ENCODE measurements around the gene NSD2.

The NSD2 gene

GRCh38 chr4:1870328-1870577, 940 bp upstream of the NSD2 start:
- no peak; the same call in 1 of the 2 replicates for TF ChIP-seq POLR2AphosphoS5 (IDR thresholded peaks at IDR 0.05; ENCODE audit: low read depth, low read length)
- TF ChIP-seq SIN3A (IDR thresholded peaks at IDR 0.05; ENCODE audit: borderline replicate concordance, insufficient read depth, low read length), result 0 out of 2 replicates have a peak, but pooled peaks have one; percentile 41
- no peak for TF ChIP-seq REST (IDR thresholded peaks at IDR 0.05; ENCODE audit: insufficient read depth in 1 of 2, low read depth in 2 of 2, low read length in 2 of 2)

- no peak for TF ChIP-seq SIN3A (IDR thresholded peaks at IDR 0.05; ENCODE audit: borderline replicate concordance, insufficient read depth, low read length)
- TF ChIP-seq FOXP2 (optimal IDR thresholded peaks at IDR 0.05; ENCODE audit: borderline replicate concordance, extremely low read depth, extremely low read length, insufficient read depth), result no peak
- TF ChIP-seq REST (IDR thresholded peaks at IDR 0.05; ENCODE audit: insufficient read depth in 1 of 2, low read depth in 2 of 2, low read length in 2 of 2), result no peak
- no peak for TF ChIP-seq POLR2AphosphoS5 (IDR thresholded peaks at IDR 0.05; ENCODE audit: low read depth, low read length)
- TF ChIP-seq TAF1 (IDR thresholded peaks at IDR 0.05; ENCODE audit: borderline replicate concordance, insufficient read depth, low read length), result no peak
Measured at GRCh38 chr4:1871471-1872021, 353 bp downstream of the NSD2 start.

DNA sequence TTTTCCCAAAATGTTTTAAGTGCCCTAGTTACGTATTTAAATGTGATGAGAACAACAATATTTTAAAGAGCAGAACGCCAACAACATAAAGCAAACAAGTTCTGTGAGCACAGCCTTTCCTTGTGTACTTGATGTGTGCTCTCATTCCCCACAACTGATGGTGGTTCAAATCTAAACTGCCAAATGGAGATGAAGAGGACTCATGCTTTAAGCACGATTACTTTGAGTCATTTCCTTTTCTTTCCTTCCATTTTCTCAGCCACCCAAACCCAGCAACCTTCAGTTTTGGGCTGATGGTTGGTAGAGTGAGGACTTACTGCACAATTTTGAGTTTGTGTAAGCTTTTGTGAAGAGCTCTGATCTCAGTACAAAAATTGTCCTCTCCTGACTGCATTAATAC, 1.7 kb downstream of the NSD2 start:
- no peak for TF ChIP-seq SIN3A (IDR thresholded peaks at IDR 0.05; ENCODE audit: borderline replicate concordance, insufficient read depth, low read length)
- no peak for TF ChIP-seq POLR2AphosphoS5 (IDR thresholded peaks at IDR 0.05; ENCODE audit: low read depth, low read length)
- TF ChIP-seq REST (IDR thresholded peaks at IDR 0.05; ENCODE audit: insufficient read depth in 1 of 2, low read depth in 2 of 2, low read length in 2 of 2), result no peak
- TF ChIP-seq TAF1 (IDR thresholded peaks at IDR 0.05; ENCODE audit: borderline replicate concordance, insufficient read depth, low read length), result no peak
- TF ChIP-seq FOXP2 (optimal IDR thresholded peaks at IDR 0.05; ENCODE audit: borderline replicate concordance, extremely low read depth, extremely low read length, insufficient read depth), result no peak

DNA sequence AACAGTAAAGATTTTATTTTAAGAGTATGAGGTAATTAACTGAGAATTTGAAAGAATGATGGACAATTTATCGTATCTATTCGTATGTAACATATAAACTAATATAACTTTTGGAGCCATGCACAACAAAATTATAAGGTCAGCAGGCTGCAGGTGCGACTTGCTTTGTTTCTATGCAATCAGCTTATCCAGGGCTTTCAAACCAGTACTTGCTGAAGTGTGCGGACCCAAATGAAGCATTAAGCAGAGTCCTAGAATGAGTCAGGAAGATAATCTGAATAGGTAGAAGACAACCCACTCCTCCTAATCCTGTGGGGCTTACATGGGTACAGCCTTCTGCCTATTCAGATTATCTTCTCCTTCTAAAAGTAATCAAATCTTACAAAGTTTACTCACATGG, 2.1 kb downstream of the NSD2 start:
- TF ChIP-seq SIN3A (IDR thresholded peaks at IDR 0.05; ENCODE audit: borderline replicate concordance, insufficient read depth, low read length) (no peak), FOXP2 (optimal IDR thresholded peaks at IDR 0.05; ENCODE audit: borderline replicate concordance, extremely low read depth, extremely low read length, insufficient read depth) (no peak), POLR2AphosphoS5 (IDR thresholded peaks at IDR 0.05; ENCODE audit: low read depth, low read length) (no peak), TAF1 (IDR thresholded peaks at IDR 0.05; ENCODE audit: borderline replicate concordance, insufficient read depth, low read length) (no peak), REST (IDR thresholded peaks at IDR 0.05; ENCODE audit: insufficient read depth in 1 of 2, low read depth in 2 of 2, low read length in 2 of 2) (no peak)

DNA sequence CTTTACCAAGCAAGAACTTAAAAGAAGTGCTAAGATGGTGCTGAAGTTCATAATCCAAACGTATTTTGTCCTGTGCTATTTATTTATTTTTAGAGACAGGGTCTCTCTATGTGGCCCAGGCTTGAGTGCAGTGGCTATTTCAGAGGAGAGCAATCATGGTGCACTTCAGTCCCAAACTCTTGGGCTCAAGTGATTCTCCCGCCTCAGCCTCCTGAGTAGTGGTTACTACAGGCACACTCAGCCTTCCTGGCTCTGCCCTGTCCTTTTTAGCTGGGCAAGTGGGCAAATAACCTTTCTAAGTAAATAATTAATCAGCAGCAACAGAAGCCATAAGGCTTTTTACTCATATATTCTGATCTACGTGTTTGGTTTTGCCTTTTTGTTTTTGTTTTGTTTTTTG, 2.6 kb downstream of the NSD2 start:
- TF ChIP-seq SIN3A (IDR thresholded peaks at IDR 0.05; ENCODE audit: borderline replicate concordance, insufficient read depth, low read length), result no peak
- no peak for TF ChIP-seq TAF1 (IDR thresholded peaks at IDR 0.05; ENCODE audit: borderline replicate concordance, insufficient read depth, low read length)
- no peak for TF ChIP-seq FOXP2 (optimal IDR thresholded peaks at IDR 0.05; ENCODE audit: borderline replicate concordance, extremely low read depth, extremely low read length, insufficient read depth)
- no peak for TF ChIP-seq REST (IDR thresholded peaks at IDR 0.05; ENCODE audit: insufficient read depth in 1 of 2, low read depth in 2 of 2, low read length in 2 of 2)
- no peak for TF ChIP-seq POLR2AphosphoS5 (IDR thresholded peaks at IDR 0.05; ENCODE audit: low read depth, low read length)

Measured in PFSK-1 (cell line).